CD4-positive, alpha-beta T cell treated with Interleukin-2 at 100 ng/mL for 4 hours (primary cell): ENCODE results near the gene CYP26B1.

Experiments
- DNase-seq: peaks from one replicate; pipeline ENCODE4 v3.0.0-alpha.2; 2020; ENCODE audit warnings: low spot score

Gene CYP26B1

DNA sequence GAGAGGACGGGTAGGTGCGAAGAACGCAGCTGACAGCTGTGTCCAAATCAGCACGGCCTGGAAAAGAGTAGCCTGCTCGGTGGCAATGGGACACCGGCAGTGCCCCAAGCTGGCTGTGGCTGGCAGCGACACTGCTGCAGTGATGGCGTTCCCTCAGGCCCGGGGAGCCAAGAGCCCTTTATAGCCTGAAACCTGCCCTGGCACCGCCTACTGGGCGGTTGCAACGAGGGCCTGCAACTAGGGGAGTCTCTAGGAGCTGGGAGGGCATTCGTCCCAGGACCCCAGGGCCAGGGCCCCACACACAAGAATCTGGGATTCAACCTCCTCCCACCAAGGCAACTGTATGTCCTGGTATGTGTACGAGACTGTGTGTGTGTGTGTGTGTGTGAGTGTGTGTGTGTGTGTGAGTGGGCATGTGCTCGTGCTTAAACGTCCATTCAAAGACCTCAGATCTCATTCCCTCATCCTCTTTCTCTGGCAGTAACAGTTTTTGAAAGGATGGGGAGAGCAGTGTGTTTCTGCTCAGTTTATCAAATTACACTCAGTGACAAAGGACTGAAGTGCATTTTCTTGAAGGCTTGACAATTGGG is 6.8 kb upstream of the CYP26B1 start:
- no peak for DNase-seq

DNA sequence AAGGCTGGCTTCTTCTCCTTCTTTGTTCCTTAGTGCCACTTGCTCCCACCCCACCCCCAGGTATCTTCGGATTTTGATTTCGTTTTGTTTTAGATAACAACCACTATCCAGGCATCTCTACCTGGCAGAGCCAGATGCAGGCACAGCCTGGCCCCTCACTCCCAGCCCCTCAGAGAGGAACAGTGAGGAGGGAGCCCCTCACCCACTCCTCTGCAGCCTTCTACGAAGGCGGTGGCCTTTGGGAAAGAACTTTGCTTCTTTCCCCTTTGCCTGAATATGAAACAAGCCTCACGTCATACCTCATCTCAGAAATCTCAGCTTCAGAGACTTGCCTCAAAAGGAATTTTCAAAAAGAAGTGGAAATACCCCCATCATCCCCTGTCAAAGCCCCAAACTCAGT is 6.3 kb upstream of the CYP26B1 start:
- DNase-seq: no peak

DNA sequence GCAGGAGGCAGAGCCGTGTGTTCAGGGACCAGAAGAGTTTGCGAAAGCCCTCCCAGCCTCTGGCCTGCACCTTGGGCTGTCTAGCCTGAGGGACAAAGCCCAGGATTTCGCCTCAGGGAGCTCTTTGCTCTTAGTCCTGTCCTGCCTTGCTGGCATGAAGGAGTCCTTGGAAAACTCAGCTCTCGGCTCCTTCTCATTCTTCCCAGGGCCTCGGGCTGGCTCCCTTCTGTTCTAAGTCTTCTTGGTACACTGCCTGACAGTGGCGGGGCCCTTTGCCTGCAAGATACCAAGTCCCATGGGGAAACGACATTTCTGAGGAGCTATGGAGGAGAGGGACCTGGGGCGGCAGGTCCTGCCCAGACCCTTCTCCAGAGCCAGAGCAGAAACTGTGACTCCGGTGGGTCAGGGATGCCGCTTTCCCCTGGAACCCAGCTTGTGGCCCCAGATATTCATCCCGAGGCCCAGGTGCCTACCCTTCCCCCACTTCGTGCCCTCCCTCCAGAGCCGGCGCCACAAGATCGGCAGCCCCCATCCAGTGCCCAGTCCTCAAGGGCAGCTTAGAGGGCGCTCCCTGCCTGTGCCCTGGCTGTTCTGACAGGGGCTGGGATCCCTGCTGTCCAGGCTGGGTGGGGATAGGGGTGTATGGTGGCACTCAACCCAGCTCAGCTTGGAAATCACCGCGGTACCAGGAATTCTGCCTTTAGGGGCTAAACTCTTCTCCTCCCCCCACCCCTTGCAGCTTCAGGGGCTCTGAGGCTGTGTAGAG is 5.5 kb upstream of the CYP26B1 start:
- DNase-seq: no peak

DNA sequence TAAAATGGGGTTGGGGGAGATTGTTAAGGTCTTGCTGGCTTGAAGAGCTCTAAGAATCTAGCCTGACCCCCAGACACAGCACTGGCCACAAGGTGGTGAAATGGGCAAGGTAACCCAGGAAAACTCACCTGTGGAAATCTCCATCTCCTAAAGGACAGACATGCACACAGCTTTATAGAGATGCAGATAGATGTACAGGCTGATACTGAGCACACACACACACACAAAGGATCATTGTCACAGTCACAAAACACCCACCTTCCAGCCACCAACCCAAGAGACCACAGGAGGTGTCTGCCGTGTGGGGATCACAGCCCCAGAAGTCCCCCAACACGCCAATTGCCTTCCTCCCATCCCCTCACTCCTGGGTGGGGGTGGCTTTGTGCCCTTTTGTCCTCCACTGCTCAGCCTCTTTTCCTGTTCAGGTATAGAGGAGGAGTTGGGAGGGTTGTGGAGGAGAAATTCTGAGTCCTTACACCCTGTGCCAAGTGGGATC is 3.2 kb upstream of the CYP26B1 start:
- DNase-seq: no peak

DNA sequence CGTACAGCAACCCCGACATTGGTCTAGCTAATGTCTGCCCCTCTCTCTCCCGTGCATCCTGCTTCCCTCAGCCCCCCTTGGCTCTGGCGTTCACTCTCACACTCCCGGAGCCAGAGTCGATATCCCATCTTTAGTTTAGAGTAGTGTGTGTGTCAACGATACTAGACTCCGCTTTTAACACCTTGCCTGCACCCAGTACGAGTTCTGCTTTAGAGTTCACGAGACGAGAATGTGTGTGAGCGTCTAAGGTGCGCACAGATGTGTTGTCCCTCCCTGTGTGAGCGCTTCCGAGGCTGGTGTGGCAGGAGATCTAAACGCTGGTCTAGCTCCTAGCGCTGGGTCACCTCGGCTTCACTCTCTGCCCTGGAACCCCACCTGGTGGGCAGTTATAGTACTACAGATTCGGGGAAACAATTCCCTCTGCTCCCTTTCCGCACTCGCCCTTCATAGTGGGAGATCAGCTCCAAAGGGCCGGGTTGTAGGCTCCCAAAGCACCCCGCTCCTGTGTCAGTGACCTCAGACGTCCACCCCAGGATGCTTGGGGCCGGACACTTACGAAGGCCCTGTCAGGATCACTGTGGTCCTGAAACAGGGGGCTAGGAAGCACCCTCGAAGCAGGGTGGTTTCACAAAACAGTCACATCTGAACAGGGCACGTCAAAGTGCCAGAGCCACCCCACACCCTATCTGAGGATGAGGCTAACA is 2.6 kb upstream of the CYP26B1 start:
- peak; percentile 62 for DNase-seq

DNA sequence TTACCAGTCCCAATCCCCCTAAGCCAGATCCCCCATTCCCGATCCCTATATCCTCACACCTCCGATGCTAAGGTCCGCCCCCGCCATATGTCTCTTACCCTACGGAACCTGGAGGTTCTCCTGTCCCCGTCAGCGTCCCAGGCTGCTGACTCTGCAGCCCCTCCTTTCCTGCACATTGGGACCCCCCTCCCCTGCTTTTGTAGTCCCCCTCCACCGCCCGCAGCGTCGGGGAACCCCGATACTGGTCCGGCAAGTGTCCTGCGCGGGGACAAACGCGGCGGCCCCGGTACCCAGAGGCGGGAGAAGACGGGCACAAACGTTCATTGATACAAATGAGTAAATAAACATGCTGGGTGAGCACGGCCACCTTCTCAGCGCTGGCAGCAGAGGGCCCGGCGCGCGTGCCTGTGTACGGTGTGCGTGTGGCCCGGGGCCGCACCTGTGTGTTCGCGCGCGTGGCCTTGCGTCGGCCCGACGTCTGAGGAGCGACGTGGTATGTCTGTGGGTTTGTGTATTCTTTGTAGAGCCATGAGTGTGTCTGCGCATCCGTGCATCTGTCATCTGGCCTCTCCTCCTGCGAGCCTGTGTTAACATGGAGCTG is 2.0 kb upstream of the CYP26B1 start:
- DNase-seq: no peak

DNA sequence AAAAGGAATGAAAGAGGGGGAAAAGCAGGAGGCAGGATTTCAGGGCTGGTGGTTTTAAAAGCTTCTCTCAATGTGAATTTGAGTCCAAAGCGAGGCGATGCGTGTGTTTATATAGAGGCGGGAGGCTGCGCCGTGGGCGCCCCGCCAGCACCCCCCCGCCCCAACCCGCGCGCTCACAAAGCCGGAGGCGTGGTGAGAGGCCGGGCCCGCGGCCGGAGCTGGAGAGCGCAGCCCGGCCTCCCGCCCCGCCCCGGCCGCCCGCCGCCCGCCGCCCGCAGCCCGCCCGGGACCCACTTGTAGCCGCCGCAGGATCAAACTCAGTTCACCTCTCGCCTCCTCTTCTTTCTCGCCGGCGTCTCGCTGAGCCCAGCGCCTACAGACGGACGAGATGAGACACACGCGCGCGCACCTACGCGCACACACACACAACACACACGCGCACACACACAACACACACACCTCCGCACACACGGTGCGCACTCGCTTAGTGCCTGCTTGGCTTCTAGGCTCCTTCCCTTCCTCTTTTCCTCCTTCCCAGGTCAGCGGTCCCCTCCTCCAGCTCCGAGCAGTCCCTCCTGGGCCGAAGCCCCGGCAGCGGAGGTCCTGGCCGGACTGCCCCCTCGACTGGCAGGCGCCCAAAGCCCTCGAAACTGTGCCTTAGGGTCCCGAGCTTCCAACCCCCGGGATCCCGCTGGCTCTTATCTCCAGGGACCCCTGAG is 1.3 kb upstream of the CYP26B1 start:
- no peak for DNase-seq

DNA sequence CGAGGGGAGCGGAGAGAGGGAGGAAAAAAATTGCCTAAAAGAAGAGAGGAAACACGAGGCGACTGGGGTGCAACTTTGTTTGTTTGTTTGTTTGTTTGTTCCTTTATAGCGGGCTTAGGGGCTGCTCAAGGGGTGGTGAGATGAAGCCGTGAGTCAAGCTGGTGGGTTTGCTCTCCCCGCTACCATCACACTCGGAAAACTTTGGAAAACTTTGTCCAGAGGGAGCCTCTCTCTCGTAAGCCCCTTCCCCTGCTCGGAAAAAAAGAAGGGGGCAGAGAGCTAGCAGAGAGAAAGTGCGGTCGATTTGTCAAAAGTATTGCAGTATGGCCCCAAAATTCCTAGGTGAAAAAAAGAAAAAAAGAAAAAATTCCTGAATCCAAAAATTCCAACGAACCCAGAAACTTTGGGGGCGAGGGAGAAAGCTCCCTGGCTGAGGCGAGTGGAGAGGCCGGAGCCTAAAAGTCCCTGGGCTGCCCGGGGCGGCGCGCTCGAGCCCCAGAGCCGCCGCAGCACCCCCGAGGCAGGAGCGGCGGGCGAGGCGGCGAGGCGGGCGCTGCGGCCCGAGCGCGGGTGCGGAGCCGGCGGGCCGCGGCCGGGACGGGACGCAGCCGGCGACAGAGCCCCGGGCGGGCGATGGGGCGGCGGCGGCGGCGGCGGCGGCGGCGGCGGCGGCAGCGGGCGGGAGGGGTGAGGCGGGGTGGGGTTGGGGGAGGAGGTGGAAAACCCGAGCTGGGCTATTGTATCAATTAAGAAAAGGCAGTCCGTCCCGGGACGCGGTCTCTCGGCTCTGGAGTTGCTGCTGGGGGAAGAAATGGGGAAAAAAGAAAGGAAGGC is 558 bp upstream of the CYP26B1 start:
- DNase-seq: no peak

DNA sequence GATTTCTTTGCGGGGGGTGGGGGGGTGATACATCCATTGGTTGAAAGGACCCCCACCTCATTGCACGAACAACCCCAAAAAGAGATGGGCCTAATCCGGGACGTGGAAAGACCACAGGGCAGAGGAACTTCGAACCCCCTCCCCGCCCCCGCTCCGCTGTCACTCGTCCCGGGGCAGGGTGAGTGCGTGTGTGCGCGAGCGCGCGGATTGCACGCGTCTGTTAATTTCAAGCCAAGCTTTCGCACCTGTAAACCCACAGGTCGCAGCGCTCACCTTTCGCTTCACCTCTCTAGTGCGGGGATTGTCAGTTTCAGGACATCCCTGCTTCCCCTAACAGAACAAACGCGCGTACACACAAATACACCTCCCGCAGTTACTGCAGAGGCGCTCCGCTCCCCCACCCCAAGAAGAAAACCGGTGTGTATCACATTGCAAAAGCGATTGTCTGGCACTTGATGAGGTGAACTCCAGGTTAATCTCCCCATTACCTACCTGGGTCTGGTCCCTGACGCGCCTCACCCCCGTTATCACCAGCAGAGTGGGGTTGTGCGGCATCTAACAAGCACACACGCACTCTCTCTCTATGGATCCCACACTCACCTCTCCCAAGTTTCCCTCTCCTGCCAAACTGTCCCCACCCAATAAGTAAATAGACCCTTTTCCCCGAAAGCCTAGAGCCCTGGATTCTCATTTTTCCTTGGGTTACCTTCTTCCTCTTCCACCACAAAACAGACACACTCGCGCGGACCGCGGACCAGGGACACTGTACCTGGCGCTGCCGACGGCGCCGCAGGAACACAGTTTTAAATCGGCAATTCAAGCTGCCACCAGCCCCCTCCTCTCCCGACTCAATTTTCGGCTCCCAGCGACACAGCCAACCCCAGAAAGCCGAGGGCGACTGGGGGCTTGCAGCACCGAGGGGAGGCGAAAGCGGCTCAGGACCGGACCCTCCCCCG is 1.0 kb downstream of the CYP26B1 start:
- DNase-seq: no peak

DNA sequence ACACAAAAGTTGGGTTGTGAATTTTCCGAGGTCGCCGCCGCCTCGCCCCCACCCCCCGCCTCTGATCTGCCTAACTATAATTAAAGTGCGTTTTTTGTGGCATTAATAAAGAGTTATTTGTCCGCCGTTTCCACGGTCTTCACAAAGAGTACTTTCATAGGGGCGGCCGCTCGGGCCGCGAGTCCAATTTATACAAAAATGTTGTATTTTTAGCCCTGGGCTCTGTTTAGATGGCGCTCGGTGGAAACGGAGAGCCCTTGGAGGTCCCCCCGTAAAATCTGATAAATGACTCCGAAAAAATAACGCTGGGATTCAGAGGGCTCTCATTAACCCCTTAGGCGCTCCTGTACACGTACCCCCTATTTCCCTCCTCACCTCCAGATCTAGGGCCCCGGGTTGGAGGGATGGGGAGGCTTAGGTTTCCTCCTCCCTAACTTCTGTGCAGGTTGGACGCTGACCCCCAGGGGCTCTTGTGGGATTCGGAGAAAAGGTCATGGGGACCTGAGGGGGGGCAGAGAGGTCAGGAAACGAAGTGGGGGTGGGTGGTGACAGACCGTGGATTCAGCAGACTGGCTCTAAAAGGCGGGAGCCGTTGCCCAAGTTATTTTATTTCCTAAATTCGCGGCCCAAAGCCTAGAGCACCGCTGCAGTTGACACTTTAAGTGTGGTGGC is 1.9 kb downstream of the CYP26B1 start:
- no peak for DNase-seq

DNA sequence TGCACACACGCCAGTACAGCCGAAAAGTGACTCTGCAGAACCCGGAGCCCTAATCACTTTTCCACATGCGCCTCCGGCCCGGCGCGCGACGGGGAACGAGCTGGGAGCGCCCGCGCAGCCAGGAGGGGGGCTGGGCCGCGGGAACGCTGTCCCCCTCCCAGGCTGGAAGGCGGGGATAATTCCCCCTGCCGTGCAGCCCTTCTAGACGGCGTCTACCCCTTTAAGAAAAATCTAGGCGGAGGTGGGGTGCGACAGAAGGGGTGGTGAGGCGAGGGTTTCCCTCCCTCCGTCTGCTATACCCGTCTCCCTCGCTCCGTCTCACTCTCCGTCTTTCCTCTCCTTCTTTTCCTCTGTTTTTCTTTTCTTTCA is 2.4 kb downstream of the CYP26B1 start:
- DNase-seq: no peak

DNA sequence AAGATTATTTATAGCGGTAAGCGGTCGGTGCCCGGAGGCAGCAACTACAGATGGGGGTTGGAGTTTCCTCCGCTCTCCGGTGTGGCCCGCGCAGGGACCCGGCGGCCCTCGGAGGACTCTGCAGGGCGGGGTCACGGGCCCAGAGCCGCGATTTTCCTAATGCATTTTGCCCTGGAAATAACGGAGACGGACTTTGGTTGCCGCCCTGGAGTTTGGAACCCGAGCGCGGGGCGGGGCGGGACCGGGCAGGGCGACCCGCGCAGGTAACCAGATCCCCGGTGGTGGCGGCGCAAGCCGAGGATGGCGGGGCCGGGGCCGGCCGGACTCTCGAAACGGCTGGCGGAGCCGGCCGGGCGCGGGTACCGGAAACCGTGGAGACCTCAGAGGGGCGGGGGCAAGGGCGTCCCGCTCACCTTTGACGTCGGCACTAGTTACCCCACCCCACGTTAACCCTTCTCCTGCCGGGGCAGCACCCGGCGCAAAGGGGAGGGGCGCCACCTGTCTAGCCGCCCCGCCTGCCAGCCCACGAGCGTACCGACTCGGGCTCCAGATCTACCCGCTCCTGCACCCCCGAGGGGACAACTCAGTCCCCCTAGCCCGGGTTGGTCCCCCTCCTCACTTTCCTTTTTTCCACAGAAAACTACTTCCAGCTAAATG is 2.9 kb downstream of the CYP26B1 start:
- no peak for DNase-seq

DNA sequence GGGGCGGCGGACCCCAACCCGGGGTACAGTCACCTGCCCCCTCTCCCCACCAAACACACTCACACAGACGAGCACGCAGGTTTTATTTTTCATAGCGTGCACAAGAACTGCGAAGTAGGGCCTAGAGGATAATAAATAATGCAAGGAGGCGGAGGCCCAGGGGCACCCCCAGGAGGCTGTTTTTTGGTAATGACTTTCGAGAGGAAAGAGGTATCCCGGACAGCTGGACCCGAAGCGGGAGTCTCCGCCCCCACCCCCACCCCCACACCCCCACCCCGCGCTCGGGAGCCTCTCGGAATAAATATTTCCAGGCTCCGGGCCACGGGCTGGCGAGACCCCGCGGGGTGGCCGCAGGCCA is 3.4 kb downstream of the CYP26B1 start:
- DNase-seq: no peak

DNA sequence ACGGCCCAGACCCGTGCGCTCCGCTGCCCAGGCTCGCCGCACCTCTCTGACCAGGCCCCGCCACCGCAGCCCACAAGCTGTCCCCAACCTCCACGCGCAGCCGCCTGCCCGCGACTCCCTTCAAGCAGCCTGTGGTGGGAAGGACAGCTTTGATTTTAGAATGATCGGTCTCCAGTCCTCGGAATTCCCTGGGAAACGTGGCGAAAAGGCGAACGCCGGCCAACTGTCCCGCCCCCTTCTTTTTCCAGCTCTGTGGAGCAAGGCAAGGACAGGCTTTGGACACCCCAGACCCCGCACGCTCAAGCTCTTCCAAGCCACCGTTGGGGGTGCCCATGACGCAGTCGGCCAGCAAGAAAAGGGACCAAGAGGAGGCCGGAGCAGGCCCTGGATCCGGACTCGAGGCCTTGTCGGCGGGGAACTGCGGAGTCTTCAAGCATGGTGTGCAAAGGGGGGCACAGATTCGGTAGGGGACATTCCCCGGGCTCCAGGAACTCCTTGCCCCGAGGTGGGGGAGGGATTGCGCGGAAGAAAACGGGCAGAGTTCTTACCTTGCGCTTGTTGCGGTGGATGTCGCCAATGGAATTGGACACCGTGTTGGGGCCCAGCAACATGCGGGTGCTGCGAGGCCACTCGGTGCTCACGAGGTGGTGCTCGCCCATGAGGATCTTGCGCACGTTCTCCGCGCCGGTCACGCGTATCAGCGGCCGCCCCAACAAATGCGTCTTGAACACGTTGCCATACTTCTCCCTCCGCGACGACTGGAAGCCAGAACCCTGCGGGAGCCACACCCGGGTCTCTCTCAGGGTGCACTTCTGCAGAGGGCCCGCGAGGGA is 4.0 kb downstream of the CYP26B1 start:
- no peak for DNase-seq

DNA sequence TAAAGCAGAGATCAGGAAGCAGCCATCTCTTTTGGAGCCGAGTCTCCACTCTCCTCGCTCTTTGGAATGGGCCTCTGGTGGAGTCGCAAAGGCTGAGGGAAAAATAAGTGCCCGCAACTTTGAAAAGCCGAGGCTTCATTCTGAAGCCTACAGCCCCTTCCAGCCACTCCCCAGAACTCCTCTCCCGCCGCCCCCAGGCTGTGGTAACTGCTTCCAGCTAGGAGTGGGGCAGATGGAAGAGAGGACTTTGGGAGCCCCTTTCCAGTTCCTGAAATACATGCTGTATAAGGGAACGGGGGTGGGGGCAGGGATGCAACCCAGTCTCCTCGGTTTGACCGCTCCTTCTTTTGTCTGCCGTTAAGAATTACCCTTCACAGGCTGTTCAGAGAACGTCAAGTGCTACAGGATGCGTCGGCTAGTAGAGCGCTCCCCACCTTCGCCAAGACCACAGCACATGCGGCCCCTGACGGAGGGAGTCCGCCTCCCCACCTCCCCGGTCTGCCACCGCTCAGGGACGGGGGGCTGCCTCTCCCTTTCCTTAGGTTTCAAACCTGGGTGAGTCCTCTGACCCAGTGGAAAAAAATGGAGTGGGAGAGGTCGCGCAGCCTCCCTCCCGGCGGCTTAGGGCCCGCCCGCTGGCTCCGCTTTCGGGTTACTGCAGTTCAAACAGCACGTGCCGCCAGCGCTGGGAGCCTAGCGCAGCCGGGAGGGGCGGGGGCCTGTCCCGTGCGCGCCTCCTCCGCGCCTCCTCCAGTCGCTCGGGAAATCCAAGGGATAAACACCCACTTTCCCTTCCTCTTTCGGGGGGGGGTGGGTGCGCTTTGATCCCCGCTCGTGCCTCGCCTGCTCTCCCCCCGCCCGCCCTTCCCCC is 4.9 kb downstream of the CYP26B1 start:
- no peak for DNase-seq

DNA sequence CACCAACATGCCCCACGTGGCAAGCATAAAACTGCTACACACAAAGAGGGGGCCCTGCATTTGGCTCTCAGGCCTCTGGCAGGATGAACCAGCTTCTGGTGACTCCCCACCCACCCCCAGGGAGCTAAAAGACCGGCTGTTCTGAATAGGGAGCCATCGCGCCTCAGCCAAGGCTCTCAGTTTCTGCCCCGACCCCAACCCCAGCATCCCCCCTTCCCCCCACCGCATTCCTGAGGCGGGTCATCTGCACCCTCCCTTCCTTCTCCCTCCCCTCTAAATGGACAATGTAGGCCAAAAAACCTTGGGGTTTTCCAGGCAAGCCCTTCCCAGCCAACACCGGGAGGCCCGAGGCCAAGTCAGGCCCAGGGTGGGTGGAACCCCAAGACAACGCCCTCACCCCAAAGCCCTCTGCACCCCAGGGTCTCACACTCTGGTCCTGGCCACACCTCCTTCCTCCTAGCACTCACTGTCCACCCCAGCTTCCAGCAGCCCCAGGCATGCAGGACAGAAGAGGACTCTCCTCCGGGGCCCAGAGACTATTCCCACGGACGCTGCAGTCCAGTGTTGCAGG is 5.7 kb downstream of the CYP26B1 start:
- DNase-seq: no peak
